SHP77 treated with DMSO at 0.1 percent for 48 hours (cell line): ENCODE measurements around the gene PDE11A.

Experiments
- DNase-seq: peaks from one replicate; lab custom pipeline; 2025; lab: John Stamatoyannopoulos, UW

The PDE11A gene

GRCh38 chr2:177598326-177599138 is 474.0 kb downstream of the PDE11A start:
- no peak for DNase-seq

- DNase-seq, result no peak
Observed at GRCh38 chr2:177597759-177598158, 474.8 kb downstream of the PDE11A start.

- no peak for DNase-seq
Observed at GRCh38 chr2:177596866-177597265, 475.7 kb downstream of the PDE11A start.

- no peak for DNase-seq
Observed at GRCh38 chr2:177595126-177595845, 477.3 kb downstream of the PDE11A start.

- no peak for DNase-seq
Observed at GRCh38 chr2:177593402-177593801, 479.2 kb downstream of the PDE11A start.

- DNase-seq, result no peak
Observed at GRCh38 chr2:177592945-177593344, 479.6 kb downstream of the PDE11A start.

- no peak for DNase-seq
Observed at GRCh38 chr2:177592397-177592796, 480.2 kb downstream of the PDE11A start.

- no peak for DNase-seq
Observed at GRCh38 chr2:177589186-177589585, 483.4 kb downstream of the PDE11A start.

GRCh38 chr2:177588671-177589070 is 483.9 kb downstream of the PDE11A start:
- DNase-seq, result no peak

- DNase-seq, result no peak
Observed at GRCh38 chr2:177587371-177587770, 485.2 kb downstream of the PDE11A start.

- DNase-seq, result no peak
Observed at GRCh38 chr2:177586154-177586553, 486.4 kb downstream of the PDE11A start.

GRCh38 chr2:177585234-177585863 is 487.2 kb downstream of the PDE11A start:
- no peak for DNase-seq

- DNase-seq, result no peak
Observed at GRCh38 chr2:177584030-177584692, 488.4 kb downstream of the PDE11A start.

- DNase-seq, result no peak
Observed at GRCh38 chr2:177582000-177582399, 490.6 kb downstream of the PDE11A start.

GRCh38 chr2:177579486-177580036 is 493.0 kb downstream of the PDE11A start:
- DNase-seq, result no peak

- no peak for DNase-seq
Observed at GRCh38 chr2:177578454-177578853, 494.1 kb downstream of the PDE11A start.

- DNase-seq, result no peak
Observed at GRCh38 chr2:177577075-177577474, 495.5 kb downstream of the PDE11A start.

- no peak for DNase-seq
Observed at GRCh38 chr2:177575358-177575757, 497.2 kb downstream of the PDE11A start.

- DNase-seq, result no peak
Observed at GRCh38 chr2:177574356-177574755, 498.2 kb downstream of the PDE11A start.
